AG09309 (cell line): Measurements from ENCODE around the gene SRGAP2B.
"Not testable (repeated sequence)": the region's sequence is repeated elsewhere in the genome, so short reads cannot be mapped to it uniquely, and the experiment has no call there.

Experiments
- DNase-seq: peaks from one replicate; pipeline ENCODE4 v3.0.0-alpha.2; 2010; ENCODE audit warnings: low read depth
- H3K4me3 ChIP-seq: 2 replicates; pipeline ENCODE4 v1.5.1; 2011; ENCODE audit warnings: mild to moderate bottlenecking, low read depth, low read length, moderate library complexity; ENCODE audit not compliant: control insufficient read depth

SRGAP2B gene

DNA sequence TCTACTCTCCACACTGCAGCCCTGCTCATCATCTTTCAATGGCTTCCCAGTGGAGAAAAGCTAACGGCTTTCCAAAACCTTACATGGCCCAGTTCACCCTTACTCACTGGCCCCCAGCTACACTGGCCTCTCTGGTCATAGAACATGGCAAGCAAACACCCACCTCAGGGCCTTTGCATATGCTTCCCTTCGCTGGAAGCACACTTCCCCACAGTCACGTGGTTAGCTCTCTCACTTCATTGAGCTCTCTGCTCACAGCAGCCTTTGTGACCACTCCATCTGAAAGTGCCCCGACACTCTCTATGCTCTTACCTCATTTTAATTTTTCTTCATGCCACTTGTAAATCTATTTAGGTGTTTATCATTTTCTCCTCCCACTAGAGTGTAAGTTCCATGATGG, 83.3 kb downstream of the SRGAP2B start:
- DNase-seq, result not testable (repeated sequence)

DNA sequence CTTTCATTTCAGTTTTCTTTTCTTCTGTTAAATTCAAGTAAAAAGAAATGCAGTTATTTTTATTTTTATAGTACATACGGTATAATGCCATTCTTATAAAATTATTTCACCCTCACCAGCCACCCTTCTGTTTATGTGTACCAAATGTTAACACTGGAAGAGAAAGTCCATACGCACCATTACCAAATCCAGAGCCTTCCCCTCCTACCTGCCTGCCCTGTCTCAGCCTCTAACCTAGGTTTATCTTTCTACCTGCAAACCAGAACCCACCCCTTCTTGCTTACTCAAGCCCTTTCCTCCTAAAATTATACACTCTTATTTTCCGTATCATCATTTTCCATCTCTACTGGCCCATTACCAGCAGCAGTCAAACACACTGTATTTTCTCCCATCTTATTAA, 84.5 kb downstream of the SRGAP2B start:
- not testable (repeated sequence) for DNase-seq

More for the DNA sequence above, 83.3 kb downstream of the SRGAP2B start:
- H3K4me3 ChIP-seq, result not testable (repeated sequence)

DNA sequence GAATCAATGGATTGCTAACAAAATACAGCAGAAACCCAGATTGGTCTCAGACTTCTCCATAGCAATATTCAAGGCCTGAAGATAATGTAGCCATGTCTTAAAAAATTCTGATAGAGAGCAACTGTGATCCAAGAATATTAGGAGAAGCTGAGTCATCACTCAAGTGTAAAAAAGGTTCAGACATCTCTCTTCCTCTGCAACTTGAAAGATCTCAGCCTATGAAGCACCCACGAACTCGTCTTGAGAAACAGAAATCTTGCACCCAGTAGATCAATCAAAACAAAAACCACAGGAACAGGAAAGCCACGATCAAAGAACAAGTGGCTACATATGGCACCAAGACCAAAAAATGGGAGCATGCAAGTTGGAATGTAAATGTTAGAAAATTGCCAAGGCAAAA, 85.2 kb downstream of the SRGAP2B start:
- DNase-seq, H3K4me3 ChIP-seq: not testable (repeated sequence)

More for the DNA sequence above, 84.5 kb downstream of the SRGAP2B start:
- H3K4me3 ChIP-seq, result not testable (repeated sequence)

DNA sequence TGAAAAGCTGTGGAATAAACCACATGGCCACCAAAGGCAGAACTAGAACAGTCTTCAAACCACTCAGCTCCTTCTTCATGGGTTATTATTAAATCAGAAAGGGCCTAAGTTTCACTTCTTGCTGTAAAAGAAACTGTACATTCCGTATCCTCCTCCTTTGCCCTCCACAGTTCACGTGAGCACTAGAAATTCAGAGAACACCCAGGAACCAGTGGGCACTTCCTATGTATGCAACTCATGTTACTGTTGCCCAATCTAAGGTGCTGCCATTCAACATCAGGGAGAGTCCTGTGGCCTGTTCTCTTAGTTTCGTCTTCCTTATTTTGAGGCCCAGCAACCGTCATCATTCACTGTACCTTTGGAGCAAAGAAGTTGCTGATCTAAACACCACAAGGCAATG, 86.7 kb downstream of the SRGAP2B start:
- DNase-seq, H3K4me3 ChIP-seq: not testable (repeated sequence)

DNA sequence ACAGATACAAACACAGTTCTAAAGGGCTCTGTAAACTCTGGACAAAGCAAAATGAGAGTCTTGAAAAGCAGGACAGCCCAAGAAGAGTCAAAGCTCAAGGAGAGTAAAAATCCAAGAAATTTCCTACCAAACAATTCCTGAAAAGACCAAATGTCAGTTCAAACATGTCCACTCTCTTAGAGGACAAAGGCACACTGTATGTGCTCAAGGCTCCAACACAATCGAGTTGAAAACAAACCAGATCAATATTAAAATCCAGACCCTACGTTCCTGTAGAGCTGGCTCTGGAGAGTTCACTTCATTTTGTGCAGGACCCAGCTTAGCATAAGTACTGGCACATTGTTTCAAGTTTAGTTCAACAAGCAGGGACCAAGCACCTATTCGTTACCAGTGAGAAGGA, 90.0 kb downstream of the SRGAP2B start:
- DNase-seq, H3K4me3 ChIP-seq: not testable (repeated sequence)

DNA sequence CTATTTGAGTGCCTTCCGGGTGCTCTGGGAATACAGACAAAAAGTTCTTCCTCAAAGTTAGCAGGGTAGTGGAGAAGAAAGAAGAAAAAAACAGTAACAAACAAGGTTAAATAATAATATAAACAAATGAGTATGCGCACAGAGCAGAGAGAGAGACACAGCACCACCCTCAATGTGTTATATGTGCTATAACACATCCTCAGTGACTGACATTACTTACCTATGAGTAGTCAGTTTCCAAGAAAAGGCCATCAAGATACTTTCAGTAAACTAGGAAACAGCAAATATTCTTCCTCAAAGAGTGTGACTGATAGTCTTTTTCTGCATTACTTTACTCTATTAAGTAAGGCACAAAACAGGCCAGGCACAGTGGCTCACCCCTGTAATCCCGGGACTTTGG, 93.7 kb downstream of the SRGAP2B start:
- DNase-seq, H3K4me3 ChIP-seq: not testable (repeated sequence)

DNA sequence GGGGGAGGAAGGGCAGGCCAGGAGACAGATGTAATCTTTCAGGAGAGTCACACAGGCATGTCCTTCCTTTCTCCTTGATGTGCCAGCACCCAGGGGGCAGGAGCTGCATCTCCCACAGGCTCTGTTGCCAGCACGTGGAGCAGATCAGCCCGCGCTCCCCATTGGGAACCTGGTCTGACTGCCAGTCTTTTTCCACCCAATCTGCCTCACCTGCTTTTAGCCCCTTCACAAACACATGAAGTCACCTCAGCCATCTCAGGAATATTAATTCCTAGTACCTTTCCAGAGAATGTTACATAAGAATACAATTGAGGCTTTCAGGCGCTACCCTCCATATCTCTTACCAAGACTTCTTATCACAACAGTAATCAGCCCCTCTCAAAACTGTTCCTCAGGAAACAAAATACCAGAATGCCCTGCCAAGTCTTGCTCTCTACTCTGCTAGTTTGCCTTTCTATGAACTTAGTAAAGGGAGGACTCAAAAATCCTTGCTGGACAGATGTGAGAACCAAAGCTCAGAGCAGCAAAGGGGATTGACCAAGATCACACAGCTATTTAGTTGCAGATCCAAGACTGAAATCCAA, 94.3 kb downstream of the SRGAP2B start:
- H3K4me3 ChIP-seq, DNase-seq: not testable (repeated sequence)

DNA sequence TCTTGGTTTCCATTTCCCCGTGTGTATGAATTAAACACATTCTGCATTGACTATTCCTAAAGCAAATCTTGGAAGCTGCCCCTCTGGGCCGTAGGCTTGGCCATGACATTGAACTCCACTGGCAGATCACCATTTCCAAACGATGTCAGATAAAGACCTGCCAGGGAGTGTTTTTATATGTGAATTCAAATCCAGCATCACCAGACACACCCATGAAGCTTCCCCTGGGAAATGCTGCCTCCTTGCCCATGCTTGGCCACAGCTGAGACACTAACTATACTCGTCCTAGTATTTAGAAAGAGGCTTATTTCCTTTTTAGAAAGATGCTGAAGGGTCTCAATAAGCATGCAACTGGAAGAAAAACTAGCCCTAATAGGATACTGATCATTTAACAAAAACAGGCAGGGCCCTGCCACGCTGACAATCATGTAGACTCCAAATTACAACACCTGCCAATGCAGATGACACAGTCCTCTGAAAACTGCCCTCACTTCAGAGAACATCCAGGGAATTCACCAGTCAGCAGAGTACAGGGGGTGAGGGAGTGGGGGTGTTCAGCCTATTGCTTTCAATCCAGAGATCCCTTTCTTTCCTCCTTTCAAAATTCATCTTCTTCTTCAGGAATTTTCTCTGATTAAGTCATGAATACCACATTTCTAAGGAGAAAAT, 94.9 kb downstream of the SRGAP2B start:
- not testable (repeated sequence) for DNase-seq, H3K4me3 ChIP-seq

DNA sequence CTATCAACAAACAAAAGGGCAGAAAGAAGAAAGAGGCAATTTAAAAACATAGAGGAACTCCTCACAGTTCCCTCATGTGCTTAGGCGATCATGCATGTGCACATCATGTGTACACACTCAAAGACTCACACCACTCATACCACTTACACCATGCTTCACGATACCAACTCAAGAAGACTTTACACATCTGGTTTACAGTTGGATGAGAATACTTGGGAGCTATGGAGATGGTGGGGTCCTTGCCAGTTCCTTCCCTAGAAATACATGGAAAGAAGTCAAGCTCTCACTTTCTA, 96.2 kb downstream of the SRGAP2B start:
- DNase-seq, H3K4me3 ChIP-seq: not testable (repeated sequence)

DNA sequence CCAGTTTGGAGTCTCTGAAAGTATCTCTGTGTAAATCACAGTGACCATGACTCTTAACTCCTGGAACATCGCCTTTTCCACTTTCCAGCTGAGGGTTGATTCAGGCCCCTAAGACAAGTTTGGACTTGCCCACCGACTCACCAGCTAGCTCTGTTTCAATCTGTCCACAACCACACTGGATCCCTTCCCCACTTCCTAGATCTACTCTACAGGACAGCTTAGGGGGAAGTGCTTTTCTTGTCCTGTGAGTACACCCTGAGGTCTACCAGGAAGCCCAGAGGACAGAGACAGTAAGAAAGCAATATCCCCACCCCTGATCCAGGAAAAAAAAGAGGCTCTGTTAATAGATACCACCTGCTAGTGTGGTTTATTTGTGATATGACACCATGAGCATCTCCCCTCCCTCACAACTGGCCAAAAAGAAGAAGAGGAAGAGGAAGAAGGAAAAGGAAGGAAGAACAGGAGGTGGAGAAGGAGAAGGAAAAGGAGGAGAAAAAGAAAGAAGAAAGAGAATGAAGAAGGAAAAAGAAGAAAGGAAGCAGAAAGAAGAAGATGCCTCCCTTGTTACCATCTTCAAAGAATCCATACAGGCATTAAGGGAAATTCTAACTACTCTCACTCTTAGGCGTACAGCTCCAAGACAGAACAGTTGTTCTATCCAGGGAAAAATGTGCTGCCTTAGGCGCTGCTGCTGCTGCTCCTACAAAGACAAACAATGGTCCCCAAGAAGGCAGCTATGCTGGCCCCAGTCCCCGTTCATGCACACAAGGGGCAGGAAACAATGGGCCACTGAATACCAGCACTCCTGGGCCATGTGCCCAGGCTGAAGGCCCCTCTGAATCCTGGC, 96.8 kb downstream of the SRGAP2B start:
- not testable (repeated sequence) for H3K4me3 ChIP-seq, DNase-seq

DNA sequence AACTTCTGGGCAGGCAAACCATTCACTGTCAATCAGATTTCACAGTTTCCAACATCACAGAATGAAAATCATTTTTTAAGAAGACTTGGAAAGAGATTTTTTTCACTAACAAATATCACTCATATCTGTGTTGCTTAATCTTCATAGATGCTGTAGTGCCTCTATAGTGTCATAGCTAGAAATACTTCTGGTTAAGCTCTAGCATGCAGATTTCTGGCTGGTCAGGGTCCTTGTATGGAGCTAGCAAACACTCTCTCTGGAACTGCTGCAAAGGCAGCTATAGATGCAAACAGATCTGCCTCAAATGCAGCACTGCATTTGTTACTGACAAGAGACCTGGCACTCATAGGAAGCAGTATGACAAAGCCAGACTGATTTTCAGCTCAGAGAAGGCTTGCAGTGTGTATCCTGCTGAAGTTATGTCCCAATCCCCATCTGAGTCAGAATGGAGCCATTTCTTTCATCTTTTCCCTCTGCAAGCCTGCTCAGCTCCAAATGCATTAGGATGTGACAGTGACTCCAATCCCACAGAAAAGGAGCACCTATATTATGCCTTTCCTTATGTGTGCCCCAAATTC, 99.2 kb downstream of the SRGAP2B start:
- not testable (repeated sequence) for H3K4me3 ChIP-seq, DNase-seq

DNA sequence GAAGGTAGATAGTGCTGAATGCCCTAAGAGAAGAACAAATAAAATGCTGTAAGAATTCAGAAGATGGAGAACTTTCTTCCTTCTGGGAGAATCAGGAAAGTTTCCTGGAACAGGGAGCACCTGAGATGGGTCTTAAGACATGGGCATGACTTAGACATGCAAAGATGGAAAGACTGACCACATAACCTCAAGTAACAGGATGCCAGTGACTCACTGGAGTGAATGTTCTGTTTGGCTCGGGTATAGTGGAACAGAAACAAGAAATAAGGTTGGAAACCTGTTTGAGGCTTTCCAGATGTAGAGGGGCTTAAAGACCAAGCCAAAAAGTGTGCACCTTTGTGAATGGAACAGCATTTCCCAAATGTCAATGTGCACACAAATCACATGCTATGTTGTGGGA, 102.2 kb downstream of the SRGAP2B start:
- not testable (repeated sequence) for DNase-seq, H3K4me3 ChIP-seq

DNA sequence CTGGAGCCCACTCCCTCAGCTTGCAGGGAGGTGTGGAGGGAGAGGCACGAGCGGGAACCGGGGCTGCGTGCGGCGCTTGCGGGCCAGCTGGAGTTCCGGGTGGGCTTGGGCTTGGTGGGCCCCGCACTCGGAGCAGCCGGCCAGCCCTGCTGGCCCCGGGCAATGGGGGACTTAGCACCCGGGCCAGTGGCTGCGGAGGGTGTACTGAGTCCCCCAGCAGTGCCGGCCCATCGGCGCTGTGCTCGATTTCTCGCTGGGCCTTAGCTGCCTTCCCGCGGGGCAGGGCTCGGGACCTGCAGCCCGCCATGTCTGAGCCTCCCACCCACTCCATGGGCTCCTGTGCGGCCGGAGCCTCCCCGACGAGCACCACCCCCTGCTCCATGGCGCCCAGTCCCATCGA, 104.5 kb downstream of the SRGAP2B start:
- not testable (repeated sequence) for DNase-seq, H3K4me3 ChIP-seq

DNA sequence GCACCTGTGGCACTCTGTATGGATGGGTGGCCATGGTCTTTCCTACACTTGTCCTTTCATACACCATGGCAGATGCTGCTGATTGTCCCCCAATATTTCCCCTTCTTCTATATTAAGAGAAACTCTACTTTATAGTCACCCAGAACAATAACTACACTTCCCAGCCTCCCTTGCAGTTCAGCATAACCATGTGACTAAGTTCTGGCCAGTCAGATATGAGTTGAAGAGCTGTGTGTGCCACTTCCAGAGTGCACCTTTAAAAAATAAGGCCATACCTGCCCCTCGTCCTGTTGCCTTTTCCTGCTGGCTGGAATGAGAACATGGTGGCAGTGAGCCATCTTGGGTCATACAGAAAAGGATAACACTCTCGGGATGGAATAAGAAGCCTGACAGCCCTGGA, 108.0 kb downstream of the SRGAP2B start:
- not testable (repeated sequence) for DNase-seq, H3K4me3 ChIP-seq

DNA sequence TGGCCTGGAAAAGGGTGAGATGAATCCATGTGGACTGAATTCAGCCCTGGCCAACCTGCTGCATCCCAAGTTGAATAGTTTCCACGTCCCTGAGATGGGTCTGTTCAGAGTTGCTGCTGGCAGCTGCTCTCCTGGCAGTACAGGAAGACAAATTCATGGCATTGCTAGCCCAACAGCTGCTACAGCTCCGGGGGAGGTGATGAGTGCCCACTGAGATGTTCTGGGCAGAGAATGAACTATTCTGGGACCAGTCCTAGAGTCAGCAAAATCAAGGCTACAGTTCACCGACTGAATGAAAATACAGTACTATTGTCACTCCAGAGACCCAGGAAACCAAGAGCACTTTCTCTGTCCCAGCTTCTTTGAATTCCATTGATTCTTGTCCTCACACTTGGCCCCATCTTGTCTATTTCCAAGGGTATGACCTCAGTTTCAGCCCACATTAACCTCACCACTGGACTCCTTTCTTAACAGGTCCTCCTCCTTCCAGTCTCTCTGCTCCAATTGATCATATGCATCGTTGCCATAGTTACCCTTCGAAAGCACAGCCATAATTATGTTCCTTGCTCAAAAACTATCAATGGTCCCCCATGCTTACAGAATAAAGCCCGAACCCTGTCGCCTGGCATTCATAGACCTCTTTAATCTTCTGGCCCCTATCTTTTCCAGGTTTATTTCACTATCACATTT, 108.8 kb downstream of the SRGAP2B start:
- not testable (repeated sequence) for H3K4me3 ChIP-seq, DNase-seq

DNA sequence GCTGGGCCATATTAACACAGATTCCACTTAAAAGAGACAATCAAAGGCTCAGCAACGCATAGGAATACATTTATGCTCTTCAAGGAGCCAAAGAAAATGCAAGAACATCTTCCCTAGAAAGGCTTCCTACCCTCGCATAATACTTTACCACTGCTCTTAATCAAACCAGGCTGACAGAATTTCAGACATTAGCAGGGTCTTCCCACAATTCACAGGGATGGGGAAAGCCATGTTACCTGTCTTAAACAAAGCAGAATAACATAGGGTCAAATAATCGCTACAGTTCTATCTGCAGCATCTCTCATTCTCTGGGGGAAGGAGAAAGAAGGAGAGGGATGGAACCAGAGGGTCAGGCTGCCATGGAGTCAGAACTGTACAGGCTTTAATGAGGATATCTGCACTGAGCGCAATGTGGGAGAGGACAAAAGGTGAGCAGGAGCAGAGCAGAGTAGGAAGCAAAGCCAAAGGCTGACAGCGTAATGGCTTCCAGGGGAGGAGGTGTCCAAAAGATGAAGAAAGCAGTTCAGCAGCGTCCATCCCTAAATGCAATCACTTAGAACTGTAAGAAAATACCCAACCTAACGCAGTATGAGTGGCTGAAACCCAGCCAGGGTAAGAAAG, 109.5 kb downstream of the SRGAP2B start:
- H3K4me3 ChIP-seq, DNase-seq: not testable (repeated sequence)

DNA sequence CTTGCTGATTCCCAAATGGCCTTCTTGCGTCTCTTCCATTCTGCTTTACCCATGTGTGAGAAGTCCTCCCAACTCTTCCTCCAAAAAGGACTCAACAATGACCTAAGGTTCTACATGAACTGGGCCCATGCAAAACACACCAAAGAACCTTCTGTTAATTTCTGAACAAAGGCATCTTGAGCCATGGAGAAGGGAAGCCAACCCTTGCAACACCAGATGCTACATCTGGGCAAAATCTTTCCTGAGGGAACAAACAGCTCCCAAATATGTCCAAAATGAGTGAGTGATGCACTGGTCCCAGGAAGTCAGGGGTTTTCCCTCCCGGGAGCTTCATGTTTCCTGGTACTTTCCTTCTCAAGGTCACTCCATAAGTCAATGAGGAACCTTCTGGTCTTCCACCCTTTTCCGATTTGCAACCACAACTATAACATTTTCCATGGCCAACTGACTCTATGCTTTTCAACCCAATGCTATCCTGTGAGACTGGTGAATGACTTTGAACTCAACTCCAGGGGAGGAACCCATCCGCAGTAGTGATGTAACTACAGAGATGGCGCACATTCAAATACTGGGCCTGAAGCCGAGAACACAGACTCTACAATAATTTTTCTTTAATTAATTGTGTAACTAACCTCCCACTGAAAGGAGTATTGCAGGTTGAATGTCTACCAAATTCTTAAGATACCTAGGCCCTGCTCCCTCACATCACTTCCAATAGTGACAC, 112.2 kb downstream of the SRGAP2B start:
- not testable (repeated sequence) for DNase-seq, H3K4me3 ChIP-seq

DNA sequence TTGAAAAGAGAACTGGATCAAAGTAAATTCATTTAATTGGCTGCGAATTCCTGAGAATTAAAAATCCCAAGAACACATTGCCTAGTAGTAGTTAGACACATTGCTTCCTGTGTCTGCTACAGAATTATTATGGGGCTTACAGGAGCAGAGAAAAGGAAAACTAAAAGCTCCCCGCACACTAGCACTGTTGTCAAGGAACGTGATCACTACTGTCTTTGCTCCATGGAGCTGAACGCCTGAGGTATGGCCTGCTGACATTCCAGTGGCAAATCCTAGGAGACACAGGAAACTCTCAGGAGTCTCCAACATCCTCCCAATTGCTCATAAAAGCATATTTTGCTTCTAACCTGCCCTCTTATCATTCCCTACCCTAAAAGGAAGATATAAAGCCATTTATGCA, 114.0 kb downstream of the SRGAP2B start:
- H3K4me3 ChIP-seq, DNase-seq: not testable (repeated sequence)
